Smooth muscle cell (in vitro differentiated cells): ENCODE measurements around the gene PCOLCE2. TPM values are rescaled to one million over a fixed set of nuclear protein-coding genes. Genes with fewer than 3 reads are reported as not detected.

Source experiments
- DNase-seq: peaks from one replicate; lab custom pipeline; 2025; ENCODE audit not compliant: unreplicated experiment; lab: John Stamatoyannopoulos, UW
- H2AFZ ChIP-seq: fragments of 200-600 bp; sonication (generic); 2 replicates; pipeline ENCODE4 v1.6.0; 2016; ENCODE audit warnings: antibody characterized with exemption, low read depth, mild to moderate bottlenecking
- H3F3A ChIP-seq: fragments of 200-600 bp; sonication (generic); 2 replicates; pipeline ENCODE4 v1.6.0; 2017; ENCODE audit warnings: antibody characterized with exemption, low read depth
- H3K27ac ChIP-seq: fragments of 200-600 bp; sonication (generic); 2 replicates; pipeline ENCODE4 v1.5.1; 2016; ENCODE audit warnings: low read depth, mild to moderate bottlenecking
- H3K27me3 ChIP-seq: fragments of 200-600 bp; sonication (generic); 2 replicates; pipeline ENCODE4 v1.6.1; 2016; ENCODE audit warnings: low read depth, mild to moderate bottlenecking
- H3K36me3 ChIP-seq: fragments of 200-600 bp; sonication (generic); 2 replicates; pipeline ENCODE4 v1.5.1; 2016; ENCODE audit warnings: low read depth
- H3K4me1 ChIP-seq: fragments of 200-600 bp; sonication (generic); 2 replicates; pipeline ENCODE4 v1.5.1; 2016; ENCODE audit warnings: low read depth
- H3K4me2 ChIP-seq: fragments of 200-600 bp; sonication (generic); 2 replicates; pipeline ENCODE4 v1.6.0; 2016; ENCODE audit warnings: mild to moderate bottlenecking
- H3K4me3 ChIP-seq: fragments of 200-600 bp; sonication (generic); 2 replicates; pipeline ENCODE4 v1.5.1; 2016; ENCODE audit warnings: mild to moderate bottlenecking
- H3K79me2 ChIP-seq: fragments of 200-600 bp; sonication (generic); 2 replicates; pipeline ENCODE4 v1.6.0; 2016; ENCODE audit warnings: low read depth, mild to moderate bottlenecking
- H3K9ac ChIP-seq: fragments of 200-600 bp; sonication (generic); 2 replicates; pipeline ENCODE4 v1.6.0; 2016; ENCODE audit warnings: low read depth
- H3K9me3 ChIP-seq: fragments of 200-600 bp; sonication (generic); replicated peaks from 2 replicates; pipeline ENCODE4 v1.5.1; 2016; ENCODE audit warnings: low read depth
- H4K20me1 ChIP-seq: fragments of 200-600 bp; sonication (generic); 2 replicates; pipeline ENCODE4 v1.6.0; 2016; ENCODE audit warnings: low read depth
- WGBS: methylation state at CpG from one replicate; pipeline ENCODE4 v1.1.7; 2016; ENCODE audit warnings: low lambda C conversion rate; 5-methylcytosine and 5-hydroxymethylcytosine counted together
- polyA plus RNA-seq: library from polyadenylated mRNA; unstranded; fragments of >200 nt; fragmentation: Nextera tagmentation; extraction: Ambion mirVana; gene quantifications from 2 replicates; pipeline ENCODE4 v1.2.1, GENCODE V29; 2016
- total RNA-seq: library from RNA; depleted of rRNA; stranded (reverse); fragments of >200 nt; gene quantifications from 2 replicates; pipeline ENCODE4 v1.2.3, GENCODE V29; 2014
- TF ChIP-seq, protein P1 (sequence below): fragments of 200-600 bp; sonication (generic); IDR thresholded peaks from 2 replicates; pipeline ENCODE4 v1.5.1; 2017; ENCODE audit warnings: borderline replicate concordance, mild to moderate bottlenecking, antibody characterized with exemption; ENCODE audit not compliant: insufficient read depth, poor library complexity, severe bottlenecking

PCOLCE2 gene
- total and polyA plus RNA-seq, 2 experiments from 2014 or later, result 32.5 to 80.9 TPM

DNA sequence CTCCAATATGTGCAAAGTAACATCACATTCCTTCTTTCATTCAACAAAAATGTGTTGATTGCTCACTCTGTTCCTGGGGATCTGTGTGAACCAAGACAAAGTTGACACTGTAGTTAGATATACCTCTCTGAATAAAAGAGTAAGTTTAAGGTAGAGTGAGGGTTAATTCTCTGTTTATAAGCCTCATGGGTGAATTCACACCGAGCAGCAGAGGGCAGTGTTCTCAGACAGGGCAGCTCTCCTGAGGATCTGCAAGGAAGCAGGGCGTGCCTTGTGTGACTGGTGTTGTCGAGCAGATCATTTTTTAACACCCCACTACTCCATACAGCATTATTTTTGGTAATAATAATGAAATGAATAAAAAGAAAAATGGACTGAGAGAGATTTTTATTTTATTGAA, 40.2 kb upstream of the PCOLCE2 start:
- no peaks in the 10 kb centered on the region for H3K36me3 ChIP-seq
- no peak overlapping the region for H3K27ac ChIP-seq
- no peaks in the 10 kb centered on the region for H3K27me3 ChIP-seq
- H3K9me3 ChIP-seq, result no peaks in the 10 kb centered on the region
- no peak overlapping the region for H3K9ac ChIP-seq
- no peak for DNase-seq
- H3K4me3 ChIP-seq, result no peak overlapping the region
- no peaks in the 10 kb centered on the region for H3F3A ChIP-seq
- TF ChIP-seq, protein P1, sequence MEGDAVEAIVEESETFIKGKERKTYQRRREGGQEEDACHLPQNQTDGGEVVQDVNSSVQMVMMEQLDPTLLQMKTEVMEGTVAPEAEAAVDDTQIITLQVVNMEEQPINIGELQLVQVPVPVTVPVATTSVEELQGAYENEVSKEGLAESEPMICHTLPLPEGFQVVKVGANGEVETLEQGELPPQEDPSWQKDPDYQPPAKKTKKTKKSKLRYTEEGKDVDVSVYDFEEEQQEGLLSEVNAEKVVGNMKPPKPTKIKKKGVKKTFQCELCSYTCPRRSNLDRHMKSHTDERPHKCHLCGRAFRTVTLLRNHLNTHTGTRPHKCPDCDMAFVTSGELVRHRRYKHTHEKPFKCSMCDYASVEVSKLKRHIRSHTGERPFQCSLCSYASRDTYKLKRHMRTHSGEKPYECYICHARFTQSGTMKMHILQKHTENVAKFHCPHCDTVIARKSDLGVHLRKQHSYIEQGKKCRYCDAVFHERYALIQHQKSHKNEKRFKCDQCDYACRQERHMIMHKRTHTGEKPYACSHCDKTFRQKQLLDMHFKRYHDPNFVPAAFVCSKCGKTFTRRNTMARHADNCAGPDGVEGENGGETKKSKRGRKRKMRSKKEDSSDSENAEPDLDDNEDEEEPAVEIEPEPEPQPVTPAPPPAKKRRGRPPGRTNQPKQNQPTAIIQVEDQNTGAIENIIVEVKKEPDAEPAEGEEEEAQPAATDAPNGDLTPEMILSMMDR, result peak; percentile 26
- no peak overlapping the region for H3K4me2 ChIP-seq
- H4K20me1 ChIP-seq, result no peaks in the 10 kb centered on the region
- 37% methylated on average over 3 of the region's 3 CpGs for WGBS
- H3K4me1 ChIP-seq, result no peaks in the 10 kb centered on the region
- no peaks in the 10 kb centered on the region for H3K79me2 ChIP-seq
- no peak overlapping the region for H2AFZ ChIP-seq

DNA sequence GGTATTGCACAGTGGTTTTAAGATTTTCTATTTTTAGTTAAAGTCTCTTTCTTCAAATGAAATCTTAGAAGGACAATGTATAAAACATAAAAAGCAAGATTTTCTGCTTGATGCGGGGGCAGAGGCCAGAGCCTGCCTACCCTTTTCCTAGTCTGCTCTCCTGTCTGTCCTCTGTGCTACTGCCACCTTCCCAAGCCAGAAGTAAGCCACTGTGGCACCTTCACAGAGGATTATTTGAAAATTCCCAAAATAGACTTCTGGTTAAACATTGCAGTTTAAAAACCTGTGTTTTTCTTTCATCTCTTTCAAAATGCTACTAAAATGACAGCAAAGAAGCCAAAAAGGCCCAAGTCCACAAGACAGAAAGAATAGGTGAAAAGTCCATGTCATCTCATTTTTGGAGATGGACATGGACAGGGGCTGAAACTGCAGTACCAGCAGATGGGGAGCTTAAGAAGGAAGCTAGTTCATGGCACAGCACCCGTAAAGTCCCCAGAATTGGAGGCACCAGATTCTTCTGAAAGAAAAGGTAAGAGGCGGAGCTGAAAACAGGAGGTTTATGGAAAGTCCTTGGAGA, 37.6 kb upstream of the PCOLCE2 start:
- Histone ChIP-seq H3K4me2 (no peak overlapping the region), H3K27ac (no peak overlapping the region), H4K20me1 (no peaks in the 10 kb centered on the region), H3K9ac (no peak overlapping the region), H3K36me3 (no peaks in the 10 kb centered on the region), H3K4me3 (no peak overlapping the region), H3F3A (no peaks in the 10 kb centered on the region), H3K9me3 (no peaks in the 10 kb centered on the region), H3K79me2 (no peaks in the 10 kb centered on the region), H3K4me1 (no peaks in the 10 kb centered on the region), H3K27me3 (no peaks in the 10 kb centered on the region), H2AFZ (no peak overlapping the region)
- 94% methylated on average over 3 of the region's 3 CpGs for WGBS
- TF ChIP-seq, protein P1, result no peak
- no peak for DNase-seq

DNA sequence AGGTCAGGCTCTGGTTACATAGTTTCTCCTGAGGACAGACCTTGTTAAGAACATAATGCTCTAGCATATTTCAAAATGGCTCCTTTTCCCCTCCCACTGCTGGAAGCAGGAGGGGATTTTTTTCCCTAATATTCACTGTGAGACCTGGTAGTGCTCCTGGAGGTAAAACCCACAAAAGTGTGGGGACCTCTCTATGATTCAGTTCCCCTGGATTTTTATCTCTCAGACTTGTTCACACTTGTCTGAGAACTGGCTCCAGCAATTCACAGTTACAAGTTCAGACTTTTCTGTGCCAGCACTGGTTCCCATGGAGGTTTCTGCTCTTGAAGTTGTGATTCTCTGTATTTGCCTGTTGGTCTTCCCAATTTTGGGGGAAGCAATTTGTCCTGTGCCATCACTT, 36.3 kb upstream of the PCOLCE2 start:
- H2AFZ ChIP-seq, result no peak overlapping the region
- H3F3A ChIP-seq, result no peaks in the 10 kb centered on the region
- H3K4me2 ChIP-seq, result no peak overlapping the region
- H3K9ac ChIP-seq, result no peak overlapping the region
- H4K20me1 ChIP-seq, result no peaks in the 10 kb centered on the region
- H3K79me2 ChIP-seq, result no peaks in the 10 kb centered on the region
- no peak overlapping the region for H3K27ac ChIP-seq
- TF ChIP-seq, protein P1, result no peak
- no peaks in the 10 kb centered on the region for H3K27me3 ChIP-seq
- no peaks in the 10 kb centered on the region for H3K4me1 ChIP-seq
- DNase-seq, result no peak
- H3K4me3 ChIP-seq, result no peak overlapping the region
- H3K9me3 ChIP-seq, result no peaks in the 10 kb centered on the region
- H3K36me3 ChIP-seq, result no peaks in the 10 kb centered on the region

DNA sequence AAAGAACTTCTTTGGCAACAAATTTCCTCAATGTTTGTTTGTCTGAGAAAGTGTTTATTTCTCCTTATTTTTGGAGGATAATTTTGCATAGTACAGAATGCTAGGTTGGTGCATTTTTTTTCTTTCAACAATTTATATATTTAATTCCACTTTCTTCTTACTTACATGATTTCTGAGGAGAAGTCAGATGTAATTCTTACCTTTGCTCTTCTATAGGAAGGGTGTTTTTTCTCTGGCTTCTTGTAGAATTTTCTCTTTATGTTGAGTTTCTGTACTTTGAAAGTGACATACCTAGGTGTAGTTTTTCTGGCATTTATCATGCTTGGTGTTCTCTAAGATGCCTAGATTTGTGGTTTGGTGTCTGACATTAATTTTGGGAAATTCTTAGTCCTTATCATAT, 34.8 kb upstream of the PCOLCE2 start:
- H3K4me1 ChIP-seq, result no peaks in the 10 kb centered on the region
- no peak overlapping the region for H3K9ac ChIP-seq
- H3K27ac ChIP-seq, result no peak overlapping the region
- no peak overlapping the region for H2AFZ ChIP-seq
- TF ChIP-seq, protein P1, result no peak
- no peak overlapping the region for H3K4me2 ChIP-seq
- DNase-seq, result no peak
- H3K4me3 ChIP-seq, result no peak overlapping the region
- no peaks in the 10 kb centered on the region for H3K27me3 ChIP-seq
- no peaks in the 10 kb centered on the region for H3K9me3 ChIP-seq
- H4K20me1 ChIP-seq, result no peaks in the 10 kb centered on the region
- no peaks in the 10 kb centered on the region for H3K79me2 ChIP-seq
- no peaks in the 10 kb centered on the region for H3F3A ChIP-seq
- no peaks in the 10 kb centered on the region for H3K36me3 ChIP-seq
